Measurements from ENCODE around the gene LAPTM5.

The LAPTM5 gene

GRCh38 chr1:30714536-30715090 is 43.0 kb downstream of the LAPTM5 start:
- no peak for DNase-seq (ENCODE audit: low spot score)

GRCh38 chr1:30714025-30714424 is 43.5 kb downstream of the LAPTM5 start:
- DNase-seq (ENCODE audit: low spot score) = no peak

- no peak for DNase-seq (ENCODE audit: low spot score)
These were observed 44.3 kb downstream of the LAPTM5 start for GRCh38 chr1:30713311-30713710.

- no peak for DNase-seq (ENCODE audit: low spot score)
These were observed 45.0 kb downstream of the LAPTM5 start for GRCh38 chr1:30712583-30712982.

- DNase-seq (ENCODE audit: low spot score) = no peak
These were observed 47.2 kb downstream of the LAPTM5 start for GRCh38 chr1:30710407-30710806.

- no peak for DNase-seq (ENCODE audit: low spot score)
These were observed 49.2 kb downstream of the LAPTM5 start for GRCh38 chr1:30708361-30708728.

GRCh38 chr1:30707412-30708360 is 49.9 kb downstream of the LAPTM5 start:
- peak; percentile 90 for DNase-seq (ENCODE audit: low spot score)

- DNase-seq (ENCODE audit: low spot score) = no peak
These were observed 51.0 kb downstream of the LAPTM5 start for GRCh38 chr1:30706528-30706927.

GRCh38 chr1:30705698-30706097 is 51.9 kb downstream of the LAPTM5 start:
- DNase-seq (ENCODE audit: low spot score) = no peak

- DNase-seq (ENCODE audit: low spot score) = no peak
These were observed 52.6 kb downstream of the LAPTM5 start for GRCh38 chr1:30704765-30705509.

- no peak for DNase-seq (ENCODE audit: low spot score)
These were observed 53.3 kb downstream of the LAPTM5 start for GRCh38 chr1:30704271-30704670.

- DNase-seq (ENCODE audit: low spot score) = no peak
These were observed 54.8 kb downstream of the LAPTM5 start for GRCh38 chr1:30702823-30703222.

- DNase-seq (ENCODE audit: low spot score) = no peak
These were observed 56.3 kb downstream of the LAPTM5 start for GRCh38 chr1:30701258-30701633.

- no peak for DNase-seq (ENCODE audit: low spot score)
These were observed 56.9 kb downstream of the LAPTM5 start for GRCh38 chr1:30700528-30701257.

- DNase-seq (ENCODE audit: low spot score) = no peak
These were observed 57.8 kb downstream of the LAPTM5 start for GRCh38 chr1:30699762-30700161.

- DNase-seq (ENCODE audit: low spot score) = peak; percentile 36
These were observed 59.1 kb downstream of the LAPTM5 start for GRCh38 chr1:30698401-30698981.

- DNase-seq (ENCODE audit: low spot score) = no peak
These were observed 59.8 kb downstream of the LAPTM5 start for GRCh38 chr1:30697571-30698376.

GRCh38 chr1:30696831-30697230 is 60.7 kb downstream of the LAPTM5 start:
- DNase-seq (ENCODE audit: low spot score) = no peak

GRCh38 chr1:30695439-30695841 is 62.1 kb downstream of the LAPTM5 start:
- no peak for DNase-seq (ENCODE audit: low spot score)

- no peak for DNase-seq (ENCODE audit: low spot score)
These were observed 63.0 kb downstream of the LAPTM5 start for GRCh38 chr1:30694280-30695175.

Data from iPS-NIHi11 (cell line).